ENCODE data around the gene VNN1.
A peak's percentile ranks its signal among the peaks of the same experiment; 100 is the strongest.
"Not testable (repeated sequence)": the region's sequence is repeated elsewhere in the genome, so short reads cannot be mapped to it uniquely, and the experiment has no call there.

The VNN1 gene

GRCh38 chr6:132669690-132670291, 44.1 kb downstream of the VNN1 start:
- peak; percentile 24 for DNase-seq (ENCODE audit: low spot score)

GRCh38 chr6:132666118-132666517, 47.7 kb downstream of the VNN1 start:
- no peak for DNase-seq (ENCODE audit: low spot score)

GRCh38 chr6:132664309-132665034, 49.4 kb downstream of the VNN1 start:
- no peak for DNase-seq (ENCODE audit: low spot score)

- DNase-seq (ENCODE audit: low spot score): no peak
Observed at GRCh38 chr6:132663661-132664060, 50.2 kb downstream of the VNN1 start.

GRCh38 chr6:132661906-132662305, 51.9 kb downstream of the VNN1 start:
- no peak for DNase-seq (ENCODE audit: low spot score)

GRCh38 chr6:132659082-132659481, 54.8 kb downstream of the VNN1 start, which contains the start of gene TAAR1:
TAAR1 (minus strand) TSS chr6:132659182; CDS start chr6:132646003, 13,179 bp downstream.
- no peak for DNase-seq (ENCODE audit: low spot score)

- no peak for DNase-seq (ENCODE audit: low spot score)
Observed at GRCh38 chr6:132651062-132651461, 62.8 kb downstream of the VNN1 start.

- DNase-seq (ENCODE audit: low spot score): no peak
Observed at GRCh38 chr6:132650429-132650828, 63.4 kb downstream of the VNN1 start.

GRCh38 chr6:132648828-132649227, 65.0 kb downstream of the VNN1 start:
- no peak for DNase-seq (ENCODE audit: low spot score)

- no peak for DNase-seq (ENCODE audit: low spot score)
Observed at GRCh38 chr6:132648356-132648755, 65.5 kb downstream of the VNN1 start.

GRCh38 chr6:132643547-132643946, 70.3 kb downstream of the VNN1 start:
- no peak for DNase-seq (ENCODE audit: low spot score)

GRCh38 chr6:132637135-132637534, 76.7 kb downstream of the VNN1 start:
- not testable (repeated sequence) for DNase-seq (ENCODE audit: low spot score)

- DNase-seq (ENCODE audit: low spot score): not testable (repeated sequence)
Observed at GRCh38 chr6:132635906-132636305, 77.9 kb downstream of the VNN1 start.

GRCh38 chr6:132635288-132635687, 78.6 kb downstream of the VNN1 start:
- not testable (repeated sequence) for DNase-seq (ENCODE audit: low spot score)

- DNase-seq (ENCODE audit: low spot score): no peak
Observed at GRCh38 chr6:132634796-132635195, 79.1 kb downstream of the VNN1 start.

- no peak for DNase-seq (ENCODE audit: low spot score)
Observed at GRCh38 chr6:132633362-132633761, 80.5 kb downstream of the VNN1 start.

All from HuH-7.5 (cell line).